Mucosa of descending colon (tissue), 3 donors: ENCODE results near the gene APEH. TPM values are rescaled to one million over a fixed set of nuclear protein-coding genes. Genes with fewer than 3 reads are reported as not detected.

ENCODE experiments used
- ATAC-seq: fragments of 200-7000 bp; cut with Tn5 transposase; one replicate; pipeline ENCODE4 v1.9.1; 2020; ENCODE audit warnings: mild to moderate bottlenecking, moderate library complexity
- DNase-seq, 3 donors: peaks; one replicate each; pipeline ENCODE4 v3.0.0-alpha.2; 2020
- H3K36me3 ChIP-seq: fragments of 200-600 bp; one replicate; pipeline ENCODE4 v1.8.0; 2021; ENCODE audit warnings: low read depth, mild to moderate bottlenecking
- H3K4me1 ChIP-seq: fragments of 200-600 bp; one replicate; pipeline ENCODE4 v1.8.0; 2021; ENCODE audit warnings: low read depth, mild to moderate bottlenecking
- H3K4me3 ChIP-seq: fragments of 200-600 bp; one replicate; pipeline ENCODE4 v1.8.0; 2021; ENCODE audit warnings: mild to moderate bottlenecking
- H3K9me3 ChIP-seq: fragments of 200-600 bp; one replicate; pipeline ENCODE4 v1.8.0; 2021; ENCODE audit warnings: mild to moderate bottlenecking
- intact Hi-C, 2 donors: fragments of 100-400 bp; cut with DNase I in 1 of 2; cut with micrococcal nuclease in 1 of 2; formaldehyde crosslinking; loops; one replicate each; pipeline versions ENCODE4 v1.11.0 to v1.11.1; 2022; cut with DNase I, micrococcal nuclease
- total RNA-seq, 3 donors: library from RNA; stranded (reverse); fragmentation: NEBNext Ultra II Directional in 2 of 3; extraction: Animal tissue kit (Norgen Biotek cat#: 25700) in 2 of 3; gene quantifications; one replicate each; pipeline versions ENCODE4 v1.2.1 to v1.2.4, GENCODE V29; 2021 to 2023
- TF ChIP-seq, protein P1 (sequence below): fragments of 200-600 bp; IDR thresholded peaks from one replicate; pipeline ENCODE4 v1.8.0; 2022; ENCODE audit warnings: antibody characterized with exemption, mild to moderate bottlenecking
- donor health status: DM: no; HTN: no; CAD: no; lungs with moderate emphysema.
- donor health status: DM: no; HTN: no; CAD: no.
- donor health status: DM: no; HTN: yes; CAD: no.

APEH gene
- total RNA-seq, 3 donors from 2014 or later: 110 to 176 (median 142) TPM

DNA sequence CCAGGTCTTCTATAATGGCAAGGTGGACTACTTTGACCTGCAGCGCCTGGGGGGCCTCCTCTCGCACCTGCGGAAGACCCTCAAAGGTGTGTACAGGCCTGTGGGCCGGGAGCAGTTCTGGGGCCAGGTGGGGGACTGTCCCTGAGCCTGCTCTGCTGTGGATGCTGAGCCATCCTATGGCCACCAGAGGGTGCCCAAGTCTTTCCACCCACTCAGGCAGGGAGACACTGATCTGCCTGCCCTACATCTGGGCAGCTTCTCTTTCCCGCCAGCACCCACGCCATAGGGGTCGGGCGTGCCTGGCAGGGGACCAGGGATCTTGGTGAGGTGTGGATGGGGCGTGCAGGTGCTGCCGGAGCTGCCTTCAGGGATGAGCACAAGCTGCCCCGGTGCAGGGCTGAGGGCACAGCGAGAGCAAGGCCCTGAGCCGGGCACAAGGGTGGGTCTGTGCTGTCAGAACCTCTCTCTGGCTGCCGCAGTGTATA lies 29.3 kb downstream of the APEH start:
- Histone ChIP-seq H3K4me1 (no peaks in the 10 kb centered on the region), H3K36me3 (peaks cover 5% of the 10 kb centered on the region), H3K4me3 (no peak overlapping the region), H3K9me3 (no peaks in the 10 kb centered on the region)
- TF ChIP-seq, protein P1, sequence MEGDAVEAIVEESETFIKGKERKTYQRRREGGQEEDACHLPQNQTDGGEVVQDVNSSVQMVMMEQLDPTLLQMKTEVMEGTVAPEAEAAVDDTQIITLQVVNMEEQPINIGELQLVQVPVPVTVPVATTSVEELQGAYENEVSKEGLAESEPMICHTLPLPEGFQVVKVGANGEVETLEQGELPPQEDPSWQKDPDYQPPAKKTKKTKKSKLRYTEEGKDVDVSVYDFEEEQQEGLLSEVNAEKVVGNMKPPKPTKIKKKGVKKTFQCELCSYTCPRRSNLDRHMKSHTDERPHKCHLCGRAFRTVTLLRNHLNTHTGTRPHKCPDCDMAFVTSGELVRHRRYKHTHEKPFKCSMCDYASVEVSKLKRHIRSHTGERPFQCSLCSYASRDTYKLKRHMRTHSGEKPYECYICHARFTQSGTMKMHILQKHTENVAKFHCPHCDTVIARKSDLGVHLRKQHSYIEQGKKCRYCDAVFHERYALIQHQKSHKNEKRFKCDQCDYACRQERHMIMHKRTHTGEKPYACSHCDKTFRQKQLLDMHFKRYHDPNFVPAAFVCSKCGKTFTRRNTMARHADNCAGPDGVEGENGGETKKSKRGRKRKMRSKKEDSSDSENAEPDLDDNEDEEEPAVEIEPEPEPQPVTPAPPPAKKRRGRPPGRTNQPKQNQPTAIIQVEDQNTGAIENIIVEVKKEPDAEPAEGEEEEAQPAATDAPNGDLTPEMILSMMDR: peak; percentile 76
- peak in 2 of 3 donors; percentile 70 to 76 for DNase-seq
- peak; percentile 89 for ATAC-seq
- intact Hi-C loops: no loop called here

- Histone ChIP-seq H3K4me3 (no peak overlapping the region), H3K4me1 (no peaks in the 10 kb centered on the region), H3K9me3 (no peaks in the 10 kb centered on the region), H3K36me3 (peaks cover 5% of the 10 kb centered on the region)
- TF ChIP-seq, protein P1: no peak
- intact Hi-C loops: no loop called here
- DNase-seq (no peak), ATAC-seq (no peak)
These were observed 29.8 kb downstream of the APEH start for GRCh38 chr3:49703956-49704355.

DNA sequence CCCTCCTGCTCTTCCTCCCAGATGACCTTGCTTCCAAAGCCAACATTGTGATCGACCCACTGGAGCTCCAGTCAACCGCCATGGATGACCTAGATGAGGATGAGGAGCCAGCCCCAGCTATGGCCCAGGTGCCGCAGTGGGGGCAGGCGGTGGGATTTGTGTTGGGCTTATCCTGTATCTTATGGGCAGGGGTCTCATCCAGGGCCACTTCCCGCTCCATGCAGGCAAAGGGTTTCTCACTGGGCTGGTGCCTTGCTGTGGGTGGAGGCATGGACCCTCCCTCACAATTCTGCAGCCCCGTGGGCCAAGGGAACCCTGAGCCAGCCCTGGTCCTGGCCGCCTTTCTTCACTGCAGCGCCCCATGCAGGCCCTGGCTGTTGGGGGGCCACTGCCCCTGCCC lies 30.5 kb downstream of the APEH start:
- TF ChIP-seq, protein P1: no peak
- no peak for DNase-seq
- Histone ChIP-seq H3K4me1 (no peaks in the 10 kb centered on the region), H3K9me3 (no peaks in the 10 kb centered on the region), H3K36me3 (peaks cover 5% of the 10 kb centered on the region), H3K4me3 (no peak overlapping the region)
- ATAC-seq: no peak
- intact Hi-C loops: no loop called here

GRCh38 chr3:49705390-49705960 lies 31.3 kb downstream of the APEH start:
- intact Hi-C loops: no loop called here
- TF ChIP-seq, protein P1: no peak
- Histone ChIP-seq H3K4me1 (no peaks in the 10 kb centered on the region), H3K36me3 (peaks cover 5% of the 10 kb centered on the region), H3K9me3 (no peaks in the 10 kb centered on the region), H3K4me3 (no peak overlapping the region)
- DNase-seq: no peak
- ATAC-seq: no peak

GRCh38 chr3:49706456-49707112 lies 32.4 kb downstream of the APEH start:
- peaks cover 5% of the 10 kb centered on the region for H3K36me3 ChIP-seq
- no peaks in the 10 kb centered on the region for H3K4me1 ChIP-seq
- DNase-seq (peak in 1 of 3 donors; percentile 28), ATAC-seq (no peak)
- no peak overlapping the region for H3K4me3 ChIP-seq
- intact Hi-C loops: no loop called here
- H3K9me3 ChIP-seq: no peaks in the 10 kb centered on the region
- TF ChIP-seq, protein P1: no peak
